GM12865 (cell line): ENCODE results near the gene PDE8A.

ENCODE experiments used
- DNase-seq: peaks from one replicate; pipeline ENCODE4 v3.0.0; 2010; ENCODE audit warnings: low read depth
- H3K4me3 ChIP-seq: 2 replicates; pipeline ENCODE4 v1.5.1; 2011; ENCODE audit warnings: mild to moderate bottlenecking, low read depth, low read length, control low read depth
- CTCF ChIP-seq: IDR thresholded peaks from 2 replicates; pipeline ENCODE4 v1.5.1; 2011; ENCODE audit warnings: low read length, control low read depth, low read depth, inconsistent platforms; ENCODE audit not compliant: insufficient read depth; ENCODE audit errors: missing control alignments

Gene PDE8A

GRCh38 chr15:84944861-84945260, 36.8 kb upstream of the PDE8A start:
- DNase-seq, result no peak

GRCh38 chr15:84946772-84947489, 34.7 kb upstream of the PDE8A start:
- DNase-seq, result no peak
- TF ChIP-seq CTCF, result no peak
- no peak overlapping the region for H3K4me3 ChIP-seq

More at GRCh38 chr15:84944861-84945260, 36.8 kb upstream of the PDE8A start:
- H3K4me3 ChIP-seq, result no peak overlapping the region
- no peak for TF ChIP-seq CTCF

GRCh38 chr15:84947947-84948830, 33.5 kb upstream of the PDE8A start:
- no peak for TF ChIP-seq CTCF
- DNase-seq, result no peak
- H3K4me3 ChIP-seq, result no peak overlapping the region

GRCh38 chr15:84949043-84949442, 32.6 kb upstream of the PDE8A start:
- H3K4me3 ChIP-seq, result no peak overlapping the region
- no peak for TF ChIP-seq CTCF
- DNase-seq, result no peak

- DNase-seq, result no peak
- no peak overlapping the region for H3K4me3 ChIP-seq
- TF ChIP-seq CTCF, result no peak
Observed at GRCh38 chr15:84949845-84950569, 31.6 kb upstream of the PDE8A start.

- no peak for TF ChIP-seq CTCF
- no peak overlapping the region for H3K4me3 ChIP-seq
- no peak for DNase-seq
Observed at GRCh38 chr15:84950570-84951111, 31.0 kb upstream of the PDE8A start.
